AG04449 (cell line): ENCODE measurements around the gene APOO.
A peak's percentile ranks its signal among the peaks of the same experiment; 100 is the strongest.

ENCODE experiments used
- CTCF ChIA-PET: fragments of 350-600 bp; formaldehyde crosslinking; extraction: SDS; loops from one replicate; lab custom pipeline; 2021; ENCODE audit warnings: antibody characterized with exemption; lab: Yijun Ruan, JAX
- POLR2A ChIA-PET: fragments of 400-600, 350-600 bp; formaldehyde crosslinking; extraction: SDS; loops from one replicate; lab custom pipeline; 2020; ENCODE audit warnings: antibody characterized with exemption, inconsistent platforms; lab: Yijun Ruan, JAX
- DNase-seq: peaks from one replicate; pipeline ENCODE4 v3.0.0-alpha.2; 2010; ENCODE audit warnings: low read depth, low spot score
- H3K4me3 ChIP-seq: 2 replicates; pipeline ENCODE4 v1.5.1; 2011; ENCODE audit warnings: low read depth, mild to moderate bottlenecking, control low read depth, low read length
- CTCF ChIP-seq: IDR thresholded peaks from one replicate; pipeline ENCODE4 v1.5.1; 2011; ENCODE audit warnings: mild to moderate bottlenecking, moderate library complexity, low read length, control low read depth, inconsistent platforms; ENCODE audit not compliant: insufficient read depth; ENCODE audit errors: missing control alignments

APOO gene

GRCh38 chrX:23911126-23911835 is 3.5 kb upstream of the APOO start:
- ChIA-PET POLR2A (no interaction called here), CTCF (interaction anchor here (1.1 to 2.0 kb wide), 2 partner anchors 10 to 143 kb away, joined by 6 read pairs; no protein-coding TSS in a partner anchor)
- no peak for TF ChIP-seq CTCF
- DNase-seq, result no peak
- H3K4me3 ChIP-seq, result no peak overlapping the region

GRCh38 chrX:23908219-23909004 is 674 bp upstream of the APOO start:
- ChIA-PET POLR2A (interaction anchor here (1.0 kb wide), 1 partner anchor 166 kb away, joined by 3 read pairs; no protein-coding TSS in a partner anchor), CTCF (interaction anchor here (0.7 to 3.9 kb wide), 13 partner anchors 12 to 335 kb away, joined by 3 to 28 read pairs (median 5); partner anchors contain the start of genes EIF2S3 and SAT1)
- no peak for TF ChIP-seq CTCF
- no peak for DNase-seq
- peak overlapping the region; percentile 67 for H3K4me3 ChIP-seq

- H3K4me3 ChIP-seq, result peak overlapping the region; percentile 67
- ChIA-PET CTCF (interaction anchor here (1.2 to 3.9 kb wide), 4 partner anchors 124 to 211 kb away, joined by 3 to 28 read pairs (median 8); partner anchors contain the start of genes EIF2S3 and SAT1), POLR2A (interaction anchor here (0.6 kb wide), 1 partner anchor 144 kb away, joined by 3 read pairs; no protein-coding TSS in a partner anchor)
- no peak for TF ChIP-seq CTCF
- DNase-seq, result no peak
Observed at GRCh38 chrX:23907111-23907497, 634 bp downstream of the APOO start.

GRCh38 chrX:23904096-23904495 is 3.6 kb downstream of the APOO start:
- DNase-seq, result no peak
- CTCF ChIA-PET, result interaction anchor here (1.1 to 6.0 kb wide), 9 partner anchors 122 to 217 kb away, joined by 3 to 189 read pairs (median 21); partner anchors contain the start of genes EIF2S3 and SAT1
- H3K4me3 ChIP-seq, result no peak overlapping the region
- no peak for TF ChIP-seq CTCF
- POLR2A ChIA-PET, result no interaction called here

- CTCF ChIA-PET, result interaction anchor here (1.0 to 6.0 kb wide), 33 partner anchors 9 to 1917 kb away, joined by 3 to 189 read pairs (median 7); partner anchors contain the start of genes ACOT9, EIF2S3 and SAT1
Observed at GRCh38 chrX:23902419-23902818, 5.3 kb downstream of the APOO start.

More at GRCh38 chrX:23902419-23902818, 5.3 kb downstream of the APOO start:
- peak; percentile 4 for TF ChIP-seq CTCF
- no peak overlapping the region; the same call in 1 of the 2 replicates for H3K4me3 ChIP-seq
- POLR2A ChIA-PET, result interaction anchor here (0.9 to 2.4 kb wide), 3 partner anchors 119 to 221 kb away, joined by 3 to 33 read pairs (median 9); partner anchors contain the start of genes ACOT9 and SAT1
- no peak for DNase-seq
